OCI-LY3 (cell line): ENCODE results near the gene CHN2.

Source experiments
- H2AFZ ChIP-seq: fragments of 200-600, 300-600 bp; shearing (Covaris generic); 2 replicates; pipeline ENCODE4 v1.6.0; 2014; ENCODE audit warnings: antibody characterized with exemption, low read depth, low read length
- H3K27ac ChIP-seq: fragments of 200-600, 300-600 bp; sonication (generic); 2 replicates; pipeline ENCODE4 v1.5.1; 2014; ENCODE audit warnings: mild to moderate bottlenecking, low read length, moderate library complexity, mixed read lengths
- H3K27me3 ChIP-seq: fragments of 200-600, 300-600 bp; sonication (generic); 2 replicates; pipeline ENCODE4 v1.6.1; 2014; ENCODE audit warnings: low read depth, low read length, mixed read lengths
- H3K36me3 ChIP-seq: fragments of 200-600, 300-600 bp; sonication (generic); replicated peaks from 2 replicates; pipeline ENCODE3; 2014; ENCODE audit warnings: low read depth, low read length, mixed read lengths
- H3K4me1 ChIP-seq: fragments of 300-600, 200-600 bp; sonication (generic); 2 replicates; pipeline ENCODE4 v1.6.1; 2014; ENCODE audit warnings: low read length, mixed read lengths
- H3K4me2 ChIP-seq: fragments of 200-600, 300-600 bp; sonication (generic); 2 replicates; pipeline ENCODE4 v1.6.1; 2014; ENCODE audit warnings: low read length, mixed read lengths
- H3K4me3 ChIP-seq: fragments of 300-600, 200-600 bp; sonication (generic); 2 replicates; pipeline ENCODE4 v1.5.1; 2014; ENCODE audit warnings: antibody characterized with exemption, mild to moderate bottlenecking, low read length, moderate library complexity
- H3K79me2 ChIP-seq: fragments of 300-600, 200-600 bp; shearing (Covaris generic); 2 replicates; pipeline ENCODE4 v1.6.1; 2014; ENCODE audit warnings: mild to moderate bottlenecking, low read length, mixed read lengths
- H3K9ac ChIP-seq: fragments of 300-600, 200-600 bp; shearing (Covaris generic); 2 replicates; pipeline ENCODE4 v1.6.0; 2014; ENCODE audit warnings: mild to moderate bottlenecking, low read length, moderate library complexity
- H3K9me3 ChIP-seq: fragments of 200-600, 300-600 bp; shearing (Covaris generic); 2 replicates; pipeline ENCODE4 v1.6.1; 2014; ENCODE audit warnings: low read length, mixed read lengths; ENCODE audit not compliant: insufficient read depth
- H4K20me1 ChIP-seq: fragments of 200-600, 300-600 bp; sonication (generic); 2 replicates; pipeline ENCODE4 v1.6.1; 2016; ENCODE audit warnings: low read length, mixed read lengths; ENCODE audit not compliant: insufficient read depth
- CTCF ChIP-seq: fragments of 200-600, 300-600 bp; sonication (generic); IDR thresholded peaks from 2 replicates; pipeline ENCODE4 v1.5.1; 2014; ENCODE audit warnings: antibody characterized with exemption, low read length, low read depth
- EZH2phosphoT487 ChIP-seq: fragments of 200-600 bp; shearing (Covaris generic); IDR thresholded peaks from 2 replicates; pipeline ENCODE4 v1.6.1; 2018; ENCODE audit warnings: antibody characterized with exemption, mixed run types, low read depth

Gene CHN2

DNA sequence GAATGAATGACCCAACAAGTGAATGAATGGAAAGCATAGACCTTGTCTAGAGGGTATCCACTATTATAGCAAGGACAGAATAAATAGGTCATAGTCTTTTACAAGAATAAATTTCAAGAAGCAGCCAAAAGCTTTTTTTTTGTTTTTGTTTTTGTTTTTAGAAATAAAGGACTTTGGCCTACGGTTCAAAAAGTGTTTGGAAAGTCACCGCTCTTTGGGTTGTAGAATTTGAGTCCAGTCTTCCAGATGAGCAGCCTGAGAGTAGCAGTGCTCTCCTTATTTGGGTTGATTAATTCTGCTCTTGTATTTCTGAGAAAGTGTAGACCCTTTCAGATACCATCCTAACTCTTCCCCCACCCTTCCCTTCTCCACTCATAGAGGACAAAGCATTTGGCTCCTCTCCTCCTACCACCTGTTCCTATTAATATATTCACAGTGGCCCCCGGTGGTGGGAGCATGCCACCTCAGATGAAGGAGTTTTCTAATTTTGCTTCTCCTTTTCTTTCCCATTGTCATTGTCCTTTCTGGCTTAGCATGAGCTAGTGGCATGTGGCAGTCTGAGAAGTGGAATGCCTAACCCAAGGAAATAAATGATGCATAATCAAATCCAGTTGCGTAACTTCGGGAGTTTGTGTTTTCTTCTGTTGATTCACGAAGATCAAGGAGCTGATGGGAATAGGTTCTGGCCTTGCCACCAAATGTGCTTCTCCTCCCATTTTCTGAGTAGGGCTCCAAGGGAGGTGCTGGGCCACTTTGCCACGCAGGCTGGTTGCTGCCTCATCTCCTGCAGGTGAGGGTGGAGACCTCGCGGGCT lies 114.7 kb downstream of the CHN2 start:
- no peak overlapping the region for H3K4me3 ChIP-seq
- no peaks in the 10 kb centered on the region for H3K4me1 ChIP-seq
- TF ChIP-seq EZH2phosphoT487 (no peak), CTCF (no peak)

GRCh38 chr7:29310625-29311024 lies 116.0 kb downstream of the CHN2 start:
- TF ChIP-seq EZH2phosphoT487 (no peak), CTCF (no peak)
- H4K20me1 ChIP-seq: no peaks in the 10 kb centered on the region
- H3K36me3 ChIP-seq: no peaks in the 10 kb centered on the region
- H3K27ac ChIP-seq: no peak overlapping the region
- H3K27me3 ChIP-seq: peaks cover 40% of the 10 kb centered on the region
- no peak overlapping the region for H2AFZ ChIP-seq
- no peaks in the 10 kb centered on the region for H3K9me3 ChIP-seq
- no peak overlapping the region for H3K4me2 ChIP-seq
- no peak overlapping the region for H3K9ac ChIP-seq
- H3K4me3 ChIP-seq: no peak overlapping the region
- no peaks in the 10 kb centered on the region for H3K79me2 ChIP-seq
- H3K4me1 ChIP-seq: no peaks in the 10 kb centered on the region

More for the DNA sequence above, 114.7 kb downstream of the CHN2 start:
- no peak overlapping the region for H2AFZ ChIP-seq
- H3K4me2 ChIP-seq: no peak overlapping the region
- no peak overlapping the region for H3K27ac ChIP-seq
- no peaks in the 10 kb centered on the region for H3K36me3 ChIP-seq
- no peaks in the 10 kb centered on the region for H4K20me1 ChIP-seq
- H3K9me3 ChIP-seq: no peaks in the 10 kb centered on the region
- H3K9ac ChIP-seq: no peak overlapping the region
- H3K79me2 ChIP-seq: no peaks in the 10 kb centered on the region
- H3K27me3 ChIP-seq: peaks cover 34% of the 10 kb centered on the region

- no peak overlapping the region for H3K4me3 ChIP-seq
- no peaks in the 10 kb centered on the region for H3K4me1 ChIP-seq
Observed at GRCh38 chr7:29311314-29311713, 116.7 kb downstream of the CHN2 start.

More at GRCh38 chr7:29311314-29311713, 116.7 kb downstream of the CHN2 start:
- no peak overlapping the region for H2AFZ ChIP-seq
- no peak overlapping the region for H3K27ac ChIP-seq
- peaks cover 45% of the 10 kb centered on the region for H3K27me3 ChIP-seq
- H4K20me1 ChIP-seq: no peaks in the 10 kb centered on the region
- no peak for TF ChIP-seq CTCF
- TF ChIP-seq EZH2phosphoT487: no peak
- no peak overlapping the region for H3K9ac ChIP-seq
- H3K79me2 ChIP-seq: no peaks in the 10 kb centered on the region
- H3K36me3 ChIP-seq: no peaks in the 10 kb centered on the region
- H3K9me3 ChIP-seq: no peaks in the 10 kb centered on the region
- H3K4me2 ChIP-seq: no peak overlapping the region
